GM12891 (cell line): Measurements from ENCODE around the gene SLC10A4.

Experiments
- DNase-seq: peaks from one replicate; pipeline ENCODE4 v3.0.0; 2011; ENCODE audit warnings: low spot score; ENCODE audit not compliant: insufficient read length
- FAIRE-seq: peaks from 2 replicates; lab custom pipeline; 2011; peaks lifted over from hg19 to GRCh38; lab: Jason Lieb, UNC
- PAX5 ChIP-seq: IDR thresholded peaks from 2 replicates; pipeline ENCODE4 v1.6.1; 2011; ENCODE audit warnings: low read length, moderate library complexity, mild to moderate bottlenecking; ENCODE audit not compliant: insufficient read depth, severe bottlenecking
- POLR2A ChIP-seq: IDR thresholded peaks from 2 replicates; pipeline ENCODE4 v1.6.1; 2011; ENCODE audit warnings: low read depth, low read length, control low read depth
- POLR2AphosphoS5 ChIP-seq: IDR thresholded peaks from 2 replicates; pipeline ENCODE4 v1.6.1; 2011; ENCODE audit warnings: low read depth, low read length, control low read depth
- POU2F2 ChIP-seq: IDR thresholded peaks from 2 replicates; pipeline ENCODE4 v1.6.1; 2011; ENCODE audit warnings: low read depth, mild to moderate bottlenecking, control low read depth, low read length, moderate library complexity
- SPI1 ChIP-seq: IDR thresholded peaks from 2 replicates; pipeline ENCODE4 v1.6.1; 2011; ENCODE audit warnings: low read depth, low read length, control low read depth
- TAF1 ChIP-seq: IDR thresholded peaks from 2 replicates; pipeline ENCODE4 v1.6.1; 2011; ENCODE audit warnings: low read depth, low read length, control low read depth

SLC10A4 gene

GRCh38 chr4:48461000-48461399, 22.1 kb upstream of the SLC10A4 start:
- DNase-seq (no peak), FAIRE-seq (no peak)

GRCh38 chr4:48462363-48462762, 20.8 kb upstream of the SLC10A4 start:
- FAIRE-seq (no peak), DNase-seq (no peak)
- TF ChIP-seq TAF1, result no peak
- TF ChIP-seq POLR2AphosphoS5, result no peak
- no peak for TF ChIP-seq POU2F2
- TF ChIP-seq POLR2A, result no peak

More at GRCh38 chr4:48461000-48461399, 22.1 kb upstream of the SLC10A4 start:
- TF ChIP-seq TAF1, result no peak
- TF ChIP-seq POLR2AphosphoS5, result no peak

- DNase-seq, result no peak
- FAIRE-seq, result no peak
- TF ChIP-seq POLR2A (no peak), POU2F2 (no peak), POLR2AphosphoS5 (no peak), PAX5 (no peak), TAF1 (no peak), SPI1 (no peak)
Measured at GRCh38 chr4:48467442-48467841, 15.7 kb upstream of the SLC10A4 start.

GRCh38 chr4:48467891-48468290, 15.3 kb upstream of the SLC10A4 start:
- no peak for TF ChIP-seq POLR2AphosphoS5
- TF ChIP-seq TAF1, result no peak
- TF ChIP-seq POLR2A, result no peak
- TF ChIP-seq SPI1, result no peak
- TF ChIP-seq POU2F2, result no peak
- no peak for TF ChIP-seq PAX5
- FAIRE-seq, result no peak
- no peak for DNase-seq

- no peak for DNase-seq
- FAIRE-seq, result no peak
- TF ChIP-seq POU2F2 (no peak), POLR2A (no peak), PAX5 (no peak), SPI1 (no peak), TAF1 (no peak), POLR2AphosphoS5 (no peak)
Measured at GRCh38 chr4:48470137-48470536, 13.0 kb upstream of the SLC10A4 start.

GRCh38 chr4:48470570-48470969, 12.6 kb upstream of the SLC10A4 start:
- FAIRE-seq (no peak), DNase-seq (no peak)
- no peak for TF ChIP-seq PAX5
- no peak for TF ChIP-seq TAF1
- TF ChIP-seq SPI1, result no peak
- TF ChIP-seq POU2F2, result no peak
- TF ChIP-seq POLR2AphosphoS5, result no peak
- TF ChIP-seq POLR2A, result no peak

GRCh38 chr4:48472794-48473193, 10.3 kb upstream of the SLC10A4 start:
- TF ChIP-seq TAF1 (no peak), PAX5 (no peak), POU2F2 (no peak), SPI1 (no peak), POLR2AphosphoS5 (no peak)
- FAIRE-seq (no peak), DNase-seq (no peak)

- TF ChIP-seq POU2F2, result no peak
- no peak for TF ChIP-seq POLR2AphosphoS5
- no peak for TF ChIP-seq SPI1
- no peak for TF ChIP-seq POLR2A
- TF ChIP-seq PAX5, result no peak
- TF ChIP-seq TAF1, result no peak
- FAIRE-seq (peak; percentile 16), DNase-seq (no peak)
Measured at GRCh38 chr4:48475770-48476169, 7.4 kb upstream of the SLC10A4 start.

- FAIRE-seq (no peak), DNase-seq (no peak)
- no peak for TF ChIP-seq SPI1
- no peak for TF ChIP-seq POU2F2
Measured at GRCh38 chr4:48478273-48478672, 4.9 kb upstream of the SLC10A4 start.

GRCh38 chr4:48481581-48481980, 1.6 kb upstream of the SLC10A4 start:
- no peak for FAIRE-seq
- TF ChIP-seq POLR2A (no peak), PAX5 (no peak), SPI1 (no peak), TAF1 (no peak), POU2F2 (no peak), POLR2AphosphoS5 (no peak)
- no peak for DNase-seq
